Dermis blood vessel endothelial cell (primary cell): Measurements from ENCODE around the gene MIGA2. TPM values are rescaled to one million over a fixed set of nuclear protein-coding genes. Genes with fewer than 3 reads are reported as not detected.
"Not testable (repeated sequence)": the region's sequence is repeated elsewhere in the genome, so short reads cannot be mapped to it uniquely, and the experiment has no call there.

ENCODE experiments used
- DNase-seq: peaks from one replicate; pipeline ENCODE4 v3.0.0; 2010
- total RNA-seq: library from RNA; depleted of rRNA; stranded (reverse); fragments of >200 nt; gene quantifications from 2 replicates; pipeline ENCODE4 v1.2.3, GENCODE V29; 2014

Gene MIGA2
- total RNA-seq, 1 donor from 2014 or later = 39.5 TPM

GRCh38 chr9:129011761-129012181, 24.7 kb upstream of the MIGA2 start:
- DNase-seq = no peak

GRCh38 chr9:129012343-129012742, 24.1 kb upstream of the MIGA2 start:
- DNase-seq = no peak

GRCh38 chr9:129012893-129013448, 23.5 kb upstream of the MIGA2 start:
- DNase-seq = no peak

GRCh38 chr9:129013674-129014073, 22.8 kb upstream of the MIGA2 start:
- no peak for DNase-seq

DNA sequence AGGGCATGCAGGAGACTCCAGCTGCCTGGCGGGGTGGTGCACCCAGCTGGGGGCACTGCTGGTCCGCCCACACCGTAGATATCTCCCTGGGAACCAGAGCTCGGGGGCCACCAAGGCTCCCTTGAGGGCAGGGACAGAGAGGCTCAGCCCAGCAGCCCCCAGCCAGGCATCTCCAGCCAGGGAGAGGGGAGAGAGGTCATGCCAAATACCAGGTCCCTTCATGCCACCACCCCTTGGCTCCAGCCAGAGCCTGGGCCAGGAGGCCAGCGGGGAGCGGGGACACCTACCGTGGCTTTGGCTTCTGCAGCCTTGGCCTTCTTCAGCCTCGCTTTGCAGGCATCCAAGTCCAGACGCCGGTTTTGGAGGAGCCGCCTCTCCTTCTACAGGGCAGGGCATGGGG, 22.3 kb upstream of the MIGA2 start:
- DNase-seq = no peak

DNA sequence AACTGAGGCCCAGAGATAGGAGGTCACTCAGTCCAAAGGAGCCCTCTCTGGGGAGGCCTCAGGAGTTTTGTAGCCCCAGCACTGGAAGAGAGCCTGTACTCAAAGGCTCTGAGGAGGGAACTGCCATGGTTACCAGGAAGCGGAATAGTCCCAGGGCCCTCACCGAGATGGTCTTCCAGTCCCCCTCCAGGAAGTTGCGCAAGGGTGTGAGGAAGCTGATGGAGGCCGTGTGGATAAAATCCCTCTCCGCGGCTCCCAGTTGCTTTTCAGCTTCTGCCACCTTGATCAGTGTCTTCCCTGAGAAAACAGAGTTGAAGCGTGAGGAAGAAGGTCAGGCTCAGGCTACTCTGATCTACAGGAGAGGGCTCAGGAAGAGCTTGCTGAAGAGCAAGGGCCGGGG, 21.8 kb upstream of the MIGA2 start:
- no peak for DNase-seq

- DNase-seq = no peak
Measured at GRCh38 chr9:129021091-129021490, 15.3 kb upstream of the MIGA2 start.

GRCh38 chr9:129022037-129022436, 14.4 kb upstream of the MIGA2 start:
- DNase-seq = no peak

- DNase-seq = no peak
Measured at GRCh38 chr9:129023036-129023907, 13.2 kb upstream of the MIGA2 start.

GRCh38 chr9:129023908-129024233, 12.6 kb upstream of the MIGA2 start:
- DNase-seq = no peak

DNA sequence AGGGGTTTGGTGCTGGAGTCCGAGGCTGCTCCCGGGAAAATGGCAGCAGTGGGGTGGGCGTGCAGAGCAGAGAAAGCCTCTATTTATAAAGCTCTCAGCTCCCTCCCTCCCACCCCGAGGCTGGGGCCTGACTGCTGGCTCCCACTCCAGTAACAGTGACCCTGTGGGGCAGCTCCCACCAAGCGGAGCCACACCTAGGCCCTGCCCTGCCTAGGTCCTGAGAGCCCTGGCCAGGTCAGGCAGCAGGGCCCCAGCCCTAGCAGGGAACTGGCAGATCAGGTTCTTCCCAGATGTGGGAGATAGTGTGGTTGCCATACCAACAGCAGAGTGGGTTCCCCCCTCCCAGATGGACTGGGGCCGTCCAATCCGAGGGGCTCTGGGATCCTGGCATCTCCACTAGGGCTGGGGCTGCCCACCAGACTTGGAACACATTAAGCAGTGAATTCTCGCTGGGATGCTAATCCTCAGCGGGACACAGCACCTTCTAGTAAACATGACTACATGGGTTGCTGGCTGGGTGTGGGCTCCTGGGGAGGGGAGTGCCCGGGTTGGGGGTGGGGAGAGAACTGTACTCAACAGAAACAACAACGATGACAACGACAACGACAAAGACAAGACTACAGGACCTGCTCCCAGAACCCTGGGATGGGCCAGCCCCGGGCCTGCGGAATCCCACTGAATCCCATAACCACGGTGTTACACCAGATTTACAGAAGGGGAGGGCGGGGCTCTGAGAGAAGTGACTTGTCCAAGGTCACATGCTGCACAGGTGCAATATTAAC, 9.8 kb upstream of the MIGA2 start:
- DNase-seq = no peak

DNA sequence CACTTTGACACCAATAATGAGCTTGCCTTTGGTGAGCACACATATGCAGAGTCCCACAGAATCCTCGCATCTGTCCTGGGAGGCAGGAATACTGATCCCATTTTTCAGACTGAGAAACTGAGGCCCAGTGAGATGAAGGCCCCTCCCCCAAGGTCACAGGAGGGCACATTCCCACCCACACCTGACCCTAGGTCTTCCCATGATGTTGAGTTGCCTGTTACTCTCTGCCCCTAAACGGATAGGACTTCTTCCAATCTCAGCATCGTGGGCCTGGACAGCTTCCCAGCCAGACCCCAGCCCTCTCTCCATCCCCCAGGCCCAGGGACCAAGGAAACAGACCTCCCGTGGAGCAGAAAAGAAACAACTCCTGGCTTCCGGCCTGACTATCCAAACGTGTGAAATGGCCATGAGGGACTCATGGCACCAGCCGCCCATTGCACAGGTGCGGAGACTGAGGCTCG, 9.2 kb upstream of the MIGA2 start:
- peak; percentile 17 for DNase-seq

DNA sequence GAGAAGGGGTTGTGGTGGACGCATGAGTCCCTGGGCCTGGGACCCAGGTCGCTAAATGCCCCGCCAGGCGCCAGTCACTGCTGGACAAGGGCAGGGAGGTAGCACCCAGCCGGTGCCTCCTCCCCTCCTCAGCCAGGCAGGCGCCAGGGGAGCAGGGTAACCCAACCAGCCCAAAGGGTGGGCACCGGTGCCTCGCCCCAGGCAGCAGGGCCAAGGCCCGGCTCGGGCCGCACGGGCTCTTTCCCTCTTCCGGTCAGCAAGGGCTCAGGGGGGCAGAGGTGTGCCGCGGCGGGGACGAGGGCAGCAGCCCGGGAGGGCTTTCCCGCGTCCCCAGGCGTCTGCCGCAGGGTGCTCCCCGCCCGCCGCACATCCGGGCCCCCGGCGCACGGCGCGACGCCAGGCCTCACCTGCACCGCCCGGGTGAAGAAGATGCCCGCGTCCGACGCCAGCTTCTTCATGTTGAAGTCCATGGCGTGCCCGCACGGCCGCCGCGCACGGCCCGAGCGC, 8.7 kb upstream of the MIGA2 start:
- no peak for DNase-seq

GRCh38 chr9:129028192-129028966, 8.0 kb upstream of the MIGA2 start, which contains the start of gene SH3GLB2:
Gene SH3GLB2, minus strand, starts transcription at chr9:129028331. Its CDS starts 177 bp downstream, at chr9:129028154.
- peak; percentile 98 for DNase-seq

DNA sequence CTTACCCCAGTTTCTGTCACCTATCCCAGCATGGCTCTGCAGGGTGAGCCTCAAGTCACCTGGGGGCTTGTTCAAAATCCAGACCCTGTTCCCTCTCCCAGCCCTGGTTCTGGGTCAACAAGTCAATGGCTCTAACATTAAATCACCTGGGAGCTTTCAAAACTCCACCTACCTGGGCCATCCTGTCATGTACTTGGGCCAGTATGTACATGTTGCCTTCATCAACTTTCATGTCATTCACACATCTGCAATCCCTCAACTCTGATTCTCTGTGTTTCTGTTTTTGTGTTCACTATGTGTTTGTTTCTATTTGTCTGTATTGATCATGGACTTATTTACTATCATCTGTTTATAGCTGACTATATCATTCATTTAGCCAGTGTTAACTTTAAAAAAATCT, 6.2 kb upstream of the MIGA2 start:
- DNase-seq = no peak

- no peak for DNase-seq
Measured at GRCh38 chr9:129031514-129031913, 4.9 kb upstream of the MIGA2 start.

- no peak for DNase-seq
Measured at GRCh38 chr9:129032541-129033159, 3.8 kb upstream of the MIGA2 start.

DNA sequence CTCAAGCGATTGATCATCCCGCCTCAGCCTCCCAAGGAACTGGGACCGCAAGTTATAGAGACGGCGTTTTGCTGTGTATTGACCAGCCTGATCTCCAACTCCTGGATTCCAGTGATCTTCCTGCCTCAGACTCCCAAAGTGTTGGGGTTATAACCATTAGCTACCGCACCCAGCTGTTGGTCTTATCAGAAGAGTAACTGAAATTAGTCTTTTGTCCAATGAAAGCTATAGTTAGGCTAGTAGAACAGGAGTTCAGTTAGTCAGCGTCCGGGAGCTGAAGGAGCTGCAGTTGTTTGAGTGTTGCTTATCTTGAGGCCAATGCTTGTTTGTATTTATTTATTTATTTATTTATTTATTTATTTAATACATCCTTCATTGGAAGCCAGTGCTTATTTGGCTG, 3.2 kb upstream of the MIGA2 start:
- DNase-seq = no peak

- not testable (repeated sequence) for DNase-seq
Measured at GRCh38 chr9:129035838-129036237, 588 bp upstream of the MIGA2 start.

GRCh38 chr9:129036923-129037766, 719 bp downstream of the MIGA2 start:
- DNase-seq = no peak

DNA sequence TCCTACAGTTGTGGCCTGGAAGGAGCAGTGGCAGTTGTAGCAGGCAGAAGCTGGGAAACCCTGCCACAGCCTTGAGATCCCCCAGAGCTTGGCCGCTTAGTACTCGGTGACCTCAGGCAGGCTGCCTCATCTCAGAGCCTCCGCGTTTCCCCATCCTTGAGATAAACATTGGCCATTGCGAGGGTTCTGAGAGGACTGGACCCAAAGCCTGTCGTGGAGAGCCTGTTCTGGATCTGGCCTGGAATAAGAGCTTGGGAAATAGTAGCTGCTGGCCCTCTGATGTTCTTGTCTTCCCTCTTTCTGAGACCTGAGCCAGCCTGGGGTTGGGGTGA, 1.3 kb downstream of the MIGA2 start:
- DNase-seq = no peak
